ENCODE data around the gene ITM2C.

- TF ChIP-seq CTCF (IDR thresholded peaks at IDR 0.05 in 4 of 5, conservative IDR thresholded peaks at IDR 0.05 in 1 of 5) (no peak), POLR2A (IDR thresholded peaks at IDR 0.05) (no peak)
Observed at GRCh38 chr2:230889911-230890601, 25.3 kb downstream of the ITM2C start.

All from gastrocnemius medialis (tissue), 4 donors.